Vagina (tissue), 2 donors: Measurements from ENCODE around the gene ALK. TPM values are rescaled to one million over a fixed set of nuclear protein-coding genes. Genes with fewer than 3 reads are reported as not detected.

ENCODE experiments used
- DNase-seq, 2 donors: peaks; one replicate each; pipeline ENCODE4 v3.0.0-alpha.2; 2017; ENCODE audit errors: extremely low spot score in 2 of 2
- H3K27ac ChIP-seq: fragments of 200-600 bp; sonication (generic); one replicate; pipeline ENCODE4 v1.5.1; 2019
- H3K27me3 ChIP-seq: fragments of 200-600 bp; sonication (generic); one replicate; pipeline ENCODE4 v1.5.1; 2019
- H3K36me3 ChIP-seq, 2 donors: fragments of 200-600 bp; sonication (generic); one replicate each; pipeline ENCODE4 v1.5.1; 2017 to 2019
- H3K4me1 ChIP-seq: fragments of 200-600 bp; sonication (generic); one replicate; pipeline ENCODE4 v1.5.1; 2019
- H3K4me3 ChIP-seq, 2 donors: fragments of 200-600 bp; sonication (generic); 1 replicate in 1 of 2; 2 replicates in 1 of 2; pipeline ENCODE4 v1.5.1; 2016 to 2019
- H3K9me3 ChIP-seq: fragments of 200-600 bp; sonication (generic); one replicate; pipeline ENCODE4 v1.5.1; 2019
- POLR2A ChIP-seq, 2 donors: fragments of 450-650 bp; IDR thresholded peaks; one replicate each; pipeline ENCODE4 v1.6.1; 2017; ENCODE audit warnings: antibody characterized with exemption in 2 of 2, mild to moderate bottlenecking in 2 of 2, moderate library complexity in 2 of 2
- POLR2AphosphoS5 ChIP-seq, 2 donors: sonication (generic); formaldehyde crosslinking; IDR thresholded peaks; one replicate each; pipeline ENCODE4 v1.9.0; 2017; ENCODE audit warnings: antibody characterized with exemption in 2 of 2, mild to moderate bottlenecking in 2 of 2, low read depth in 1 of 2; ENCODE audit not compliant: insufficient read depth in 1 of 2
- intact Hi-C: fragments of 100-400 bp; cut with DNase I; formaldehyde crosslinking; loops from one replicate; pipeline ENCODE4 v1.15.1; 2023
- total RNA-seq: library from RNA; depleted of rRNA; stranded (reverse); fragments of >200 nt; gene quantifications from one replicate; pipeline ENCODE4 v1.2.3, GENCODE V29; 2016
- TF ChIP-seq, protein P1 (sequence below), 3 experiments: fragments of 450-650 bp in 2 of 3; fragments of 200-600 bp in 1 of 3; sonication (generic) in 1 of 3; IDR thresholded peaks; one replicate each; pipeline ENCODE4 v1.5.1; 2017 to 2019; ENCODE audit warnings: antibody characterized with exemption in 3 of 3, mild to moderate bottlenecking in 2 of 3, moderate library complexity in 2 of 3

Gene ALK
- total RNA-seq, 1 donor from 2014 or later, result 0.74 TPM

DNA sequence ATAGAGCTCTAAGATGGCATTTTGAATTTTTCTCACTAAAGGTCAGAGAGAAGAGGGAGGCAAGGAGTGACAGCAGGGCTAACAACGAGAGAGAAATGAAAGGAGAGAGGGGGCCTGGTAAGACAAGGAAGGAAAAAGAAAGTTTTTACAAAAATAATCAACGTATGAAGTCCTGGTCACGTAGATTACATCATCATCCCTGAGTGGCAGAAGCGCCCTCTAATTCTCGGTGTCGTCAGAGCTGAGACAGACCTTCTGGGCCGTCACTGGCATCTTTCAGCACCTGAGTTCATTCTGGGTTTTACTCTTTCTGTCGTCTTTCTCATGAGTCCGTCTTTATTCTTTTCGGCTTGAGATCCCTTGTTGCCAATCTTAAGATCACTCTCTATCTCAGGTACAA, 329.8 kb downstream of the ALK start:
- DNase-seq, result no peak
- Histone ChIP-seq H3K27ac (no peak overlapping the region), H3K9me3 (no peaks in the 10 kb centered on the region), H3K4me3 (no peak overlapping the region), H3K27me3 (no peaks in the 10 kb centered on the region), H3K4me1 (no peaks in the 10 kb centered on the region), H3K36me3 (no peaks in the 10 kb centered on the region)
- TF ChIP-seq POLR2A (IDR thresholded peaks at IDR 0.05) (no peak), POLR2AphosphoS5 (IDR thresholded peaks at IDR 0.05; ENCODE audit: insufficient read depth in 1 of 2, low read depth in 1 of 2) (no peak)
- TF ChIP-seq, protein P1, sequence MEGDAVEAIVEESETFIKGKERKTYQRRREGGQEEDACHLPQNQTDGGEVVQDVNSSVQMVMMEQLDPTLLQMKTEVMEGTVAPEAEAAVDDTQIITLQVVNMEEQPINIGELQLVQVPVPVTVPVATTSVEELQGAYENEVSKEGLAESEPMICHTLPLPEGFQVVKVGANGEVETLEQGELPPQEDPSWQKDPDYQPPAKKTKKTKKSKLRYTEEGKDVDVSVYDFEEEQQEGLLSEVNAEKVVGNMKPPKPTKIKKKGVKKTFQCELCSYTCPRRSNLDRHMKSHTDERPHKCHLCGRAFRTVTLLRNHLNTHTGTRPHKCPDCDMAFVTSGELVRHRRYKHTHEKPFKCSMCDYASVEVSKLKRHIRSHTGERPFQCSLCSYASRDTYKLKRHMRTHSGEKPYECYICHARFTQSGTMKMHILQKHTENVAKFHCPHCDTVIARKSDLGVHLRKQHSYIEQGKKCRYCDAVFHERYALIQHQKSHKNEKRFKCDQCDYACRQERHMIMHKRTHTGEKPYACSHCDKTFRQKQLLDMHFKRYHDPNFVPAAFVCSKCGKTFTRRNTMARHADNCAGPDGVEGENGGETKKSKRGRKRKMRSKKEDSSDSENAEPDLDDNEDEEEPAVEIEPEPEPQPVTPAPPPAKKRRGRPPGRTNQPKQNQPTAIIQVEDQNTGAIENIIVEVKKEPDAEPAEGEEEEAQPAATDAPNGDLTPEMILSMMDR (IDR thresholded peaks at IDR 0.05), result no peak
- intact Hi-C loops, result no loop called here

GRCh38 chr2:29590211-29590610, 331.2 kb downstream of the ALK start:
- H3K4me3 ChIP-seq, result no peak overlapping the region
- H3K4me1 ChIP-seq, result no peaks in the 10 kb centered on the region
- H3K36me3 ChIP-seq, result no peaks in the 10 kb centered on the region
- intact Hi-C loops, result no loop called here
- no peak for DNase-seq
- H3K27ac ChIP-seq, result no peak overlapping the region
- TF ChIP-seq POLR2A (IDR thresholded peaks at IDR 0.05) (no peak), POLR2AphosphoS5 (IDR thresholded peaks at IDR 0.05; ENCODE audit: insufficient read depth in 1 of 2, low read depth in 1 of 2) (no peak)
- TF ChIP-seq, protein P1 (IDR thresholded peaks at IDR 0.05), result no peak
- no peaks in the 10 kb centered on the region for H3K9me3 ChIP-seq
- no peaks in the 10 kb centered on the region for H3K27me3 ChIP-seq

DNA sequence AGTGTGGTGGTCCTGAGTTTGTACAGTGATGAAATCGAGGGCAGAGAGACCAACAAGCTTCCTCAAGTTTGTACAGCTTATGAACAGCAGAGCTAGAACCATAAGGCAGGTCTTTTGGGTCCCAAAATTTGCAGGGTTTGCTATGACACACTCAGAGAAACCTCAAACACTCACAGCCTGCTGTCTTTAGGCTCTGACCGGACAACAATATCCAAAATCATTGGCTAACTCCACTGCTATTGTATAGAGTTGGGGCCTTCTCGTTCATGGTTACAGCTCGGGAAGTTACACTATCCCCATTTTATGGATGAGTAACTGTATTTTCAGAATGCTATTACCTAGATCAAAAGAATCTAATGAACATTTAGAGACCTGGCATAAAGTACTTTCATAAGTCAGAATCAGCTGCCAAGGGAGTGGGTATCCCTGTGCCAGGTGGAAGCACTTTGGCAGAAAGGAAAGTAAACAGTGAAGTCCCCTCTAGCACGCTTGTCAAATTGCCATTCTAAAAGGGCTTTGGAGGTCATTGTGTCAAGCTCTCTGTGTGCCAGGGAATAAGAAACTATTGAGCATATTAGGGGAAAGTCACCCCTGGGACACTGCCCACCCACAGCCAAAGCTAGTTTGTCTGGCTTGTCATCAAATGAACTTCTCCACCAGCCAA, 331.8 kb downstream of the ALK start:
- Histone ChIP-seq H3K9me3 (no peaks in the 10 kb centered on the region), H3K27ac (no peak overlapping the region), H3K36me3 (no peaks in the 10 kb centered on the region), H3K4me3 (no peak overlapping the region), H3K27me3 (no peaks in the 10 kb centered on the region), H3K4me1 (no peaks in the 10 kb centered on the region)
- intact Hi-C loops, result no loop called here
- TF ChIP-seq, protein P1 (IDR thresholded peaks at IDR 0.05), result no peak
- TF ChIP-seq POLR2A (IDR thresholded peaks at IDR 0.05), result no peak
- TF ChIP-seq POLR2AphosphoS5 (IDR thresholded peaks at IDR 0.05; ENCODE audit: insufficient read depth in 1 of 2, low read depth in 1 of 2), result no peak
- no peak for DNase-seq

- H3K4me1 ChIP-seq, result no peaks in the 10 kb centered on the region
- no peak overlapping the region for H3K4me3 ChIP-seq
- H3K9me3 ChIP-seq, result no peaks in the 10 kb centered on the region
- DNase-seq, result no peak
- no peaks in the 10 kb centered on the region for H3K27me3 ChIP-seq
- no peak overlapping the region for H3K27ac ChIP-seq
- no peaks in the 10 kb centered on the region for H3K36me3 ChIP-seq
- intact Hi-C loops, result no loop called here
- TF ChIP-seq POLR2AphosphoS5 (IDR thresholded peaks at IDR 0.05; ENCODE audit: insufficient read depth in 1 of 2, low read depth in 1 of 2) (no peak), POLR2A (IDR thresholded peaks at IDR 0.05) (no peak)
- TF ChIP-seq, protein P1 (IDR thresholded peaks at IDR 0.05), result no peak
Measured at GRCh38 chr2:29587402-29588190, 333.8 kb downstream of the ALK start.

- no peak for DNase-seq
- Histone ChIP-seq H3K4me1 (no peaks in the 10 kb centered on the region), H3K9me3 (no peaks in the 10 kb centered on the region), H3K4me3 (no peak overlapping the region), H3K36me3 (no peaks in the 10 kb centered on the region), H3K27ac (no peak overlapping the region), H3K27me3 (no peaks in the 10 kb centered on the region)
- intact Hi-C loops, result no loop called here
- TF ChIP-seq POLR2AphosphoS5 (IDR thresholded peaks at IDR 0.05; ENCODE audit: insufficient read depth in 1 of 2, low read depth in 1 of 2) (no peak), POLR2A (IDR thresholded peaks at IDR 0.05) (no peak)
- TF ChIP-seq, protein P1 (IDR thresholded peaks at IDR 0.05), result no peak
Measured at GRCh38 chr2:29586919-29587318, 334.5 kb downstream of the ALK start.
